ENCODE data around the gene NT5DC3. TPM values are rescaled to one million over a fixed set of nuclear protein-coding genes. Genes with fewer than 3 reads are reported as not detected.

NT5DC3 gene
- total RNA-seq, 2 experiments from 2014 or later: 4.7 to 7.5 TPM

GRCh38 chr12:103821773-103822172 lies 19.3 kb downstream of the NT5DC3 start:
- Histone ChIP-seq H3K9me2 (ENCODE audit: insufficient read depth, low read length) (no peaks in the 10 kb centered on the region), H3K36me3 (ENCODE audit: insufficient read depth, low read length) (no peaks in the 10 kb centered on the region)

GRCh38 chr12:103820881-103821489 lies 20.0 kb downstream of the NT5DC3 start:
- TF ChIP-seq CTCF (conservative IDR thresholded peaks at IDR 0.05; ENCODE audit: low read length): no peak
- TF ChIP-seq EZH2phosphoT487 (IDR thresholded peaks at IDR 0.05; ENCODE audit: borderline replicate concordance, low read depth, low read length): no peak
- Histone ChIP-seq H3K4me2 (ENCODE audit: low read length) (no peak overlapping the region), H3K4me3 (ENCODE audit: low read depth, low read length, poor library complexity, severe bottlenecking) (no peak overlapping the region), H3K79me2 (ENCODE audit: insufficient read depth, low read depth, low read length) (no peaks in the 10 kb centered on the region), H3K9me3 (ENCODE audit: low read length) (no peaks in the 10 kb centered on the region), H3K4me1 (ENCODE audit: insufficient read depth, low read length, poor library complexity, severe bottlenecking) (no peaks in the 10 kb centered on the region), H2AFZ (ENCODE audit: low read length) (no peak overlapping the region), H3K36me3 (ENCODE audit: insufficient read depth, low read length) (no peaks in the 10 kb centered on the region), H3K9me2 (ENCODE audit: insufficient read depth, low read length) (no peaks in the 10 kb centered on the region), H3K27ac (ENCODE audit: low read depth, low read length, poor library complexity, severe bottlenecking) (no peak overlapping the region), H4K20me1 (ENCODE audit: insufficient read depth, low read length) (no peaks in the 10 kb centered on the region)
- no TSS peak for BruUV-seq (replicated peaks)
- ChIA-PET POLR2A (interaction anchor here (0.6 kb wide), 1 partner anchor 461 kb away, joined by 3 read pairs; no protein-coding TSS in a partner anchor), CTCF (ENCODE audit: unreplicated experiment) (no interaction called here)
- intact Hi-C loops (cut with micrococcal nuclease; ENCODE audit: unreplicated experiment): no loop called here
- no peak for DNase-seq (ENCODE audit: low spot score)

More at GRCh38 chr12:103821773-103822172, 19.3 kb downstream of the NT5DC3 start:
- ChIA-PET CTCF (ENCODE audit: unreplicated experiment) (no interaction called here), POLR2A (interaction anchor here (0.7 kb wide), 1 partner anchor 110 kb away, joined by 3 read pairs; no protein-coding TSS in a partner anchor)
- no peaks in the 10 kb centered on the region for H4K20me1 ChIP-seq (ENCODE audit: insufficient read depth, low read length)
- no peak overlapping the region for H3K27ac ChIP-seq (ENCODE audit: low read depth, low read length, poor library complexity, severe bottlenecking)
- no peak overlapping the region for H2AFZ ChIP-seq (ENCODE audit: low read length)
- no peak for DNase-seq (ENCODE audit: low spot score)
- BruUV-seq (replicated peaks): no TSS peak
- no peaks in the 10 kb centered on the region for H3K4me1 ChIP-seq (ENCODE audit: insufficient read depth, low read length, poor library complexity, severe bottlenecking)
- H3K79me2 ChIP-seq (ENCODE audit: insufficient read depth, low read depth, low read length): no peaks in the 10 kb centered on the region
- TF ChIP-seq CTCF (conservative IDR thresholded peaks at IDR 0.05; ENCODE audit: low read length) (no peak), EZH2phosphoT487 (IDR thresholded peaks at IDR 0.05; ENCODE audit: borderline replicate concordance, low read depth, low read length) (no peak)
- H3K4me2 ChIP-seq (ENCODE audit: low read length): no peak overlapping the region
- no peaks in the 10 kb centered on the region for H3K9me3 ChIP-seq (ENCODE audit: low read length)
- intact Hi-C loops (cut with micrococcal nuclease; ENCODE audit: unreplicated experiment): no loop called here
- H3K4me3 ChIP-seq (ENCODE audit: low read depth, low read length, poor library complexity, severe bottlenecking): no peak overlapping the region

- intact Hi-C loops (cut with micrococcal nuclease; ENCODE audit: unreplicated experiment): no loop called here
- Histone ChIP-seq H3K9me2 (ENCODE audit: insufficient read depth, low read length) (no peaks in the 10 kb centered on the region), H4K20me1 (ENCODE audit: insufficient read depth, low read length) (no peaks in the 10 kb centered on the region), H3K4me1 (ENCODE audit: insufficient read depth, low read length, poor library complexity, severe bottlenecking) (no peaks in the 10 kb centered on the region), H3K36me3 (ENCODE audit: insufficient read depth, low read length) (no peaks in the 10 kb centered on the region), H3K4me3 (ENCODE audit: low read depth, low read length, poor library complexity, severe bottlenecking) (no peak overlapping the region), H3K27ac (ENCODE audit: low read depth, low read length, poor library complexity, severe bottlenecking) (no peak overlapping the region), H3K4me2 (ENCODE audit: low read length) (no peak overlapping the region), H3K79me2 (ENCODE audit: insufficient read depth, low read depth, low read length) (no peaks in the 10 kb centered on the region), H3K9me3 (ENCODE audit: low read length) (no peaks in the 10 kb centered on the region), H2AFZ (ENCODE audit: low read length) (no peak overlapping the region)
- no peak for DNase-seq (ENCODE audit: low spot score)
- no TSS peak for BruUV-seq (replicated peaks)
- ChIA-PET POLR2A (interaction anchor here (0.6 kb wide), 1 partner anchor 462 kb away, joined by 3 read pairs; no protein-coding TSS in a partner anchor), CTCF (ENCODE audit: unreplicated experiment) (no interaction called here)
- no peak for TF ChIP-seq EZH2phosphoT487 (IDR thresholded peaks at IDR 0.05; ENCODE audit: borderline replicate concordance, low read depth, low read length)
- no peak for TF ChIP-seq CTCF (conservative IDR thresholded peaks at IDR 0.05; ENCODE audit: low read length)
Measured at GRCh38 chr12:103820361-103820760, 20.7 kb downstream of the NT5DC3 start.

Data from OCI-LY7 (cell line).